Kidney tubule cell (primary cell): ENCODE measurements around the gene CNTRL.
"Not testable (repeated sequence)": the region's sequence is repeated elsewhere in the genome, so short reads cannot be mapped to it uniquely, and the experiment has no call there.

Source experiments
- DNase-seq: peaks from one replicate; pipeline ENCODE4 v3.0.0-alpha.2; 2018; ENCODE audit warnings: low spot score

The CNTRL gene, protein sequence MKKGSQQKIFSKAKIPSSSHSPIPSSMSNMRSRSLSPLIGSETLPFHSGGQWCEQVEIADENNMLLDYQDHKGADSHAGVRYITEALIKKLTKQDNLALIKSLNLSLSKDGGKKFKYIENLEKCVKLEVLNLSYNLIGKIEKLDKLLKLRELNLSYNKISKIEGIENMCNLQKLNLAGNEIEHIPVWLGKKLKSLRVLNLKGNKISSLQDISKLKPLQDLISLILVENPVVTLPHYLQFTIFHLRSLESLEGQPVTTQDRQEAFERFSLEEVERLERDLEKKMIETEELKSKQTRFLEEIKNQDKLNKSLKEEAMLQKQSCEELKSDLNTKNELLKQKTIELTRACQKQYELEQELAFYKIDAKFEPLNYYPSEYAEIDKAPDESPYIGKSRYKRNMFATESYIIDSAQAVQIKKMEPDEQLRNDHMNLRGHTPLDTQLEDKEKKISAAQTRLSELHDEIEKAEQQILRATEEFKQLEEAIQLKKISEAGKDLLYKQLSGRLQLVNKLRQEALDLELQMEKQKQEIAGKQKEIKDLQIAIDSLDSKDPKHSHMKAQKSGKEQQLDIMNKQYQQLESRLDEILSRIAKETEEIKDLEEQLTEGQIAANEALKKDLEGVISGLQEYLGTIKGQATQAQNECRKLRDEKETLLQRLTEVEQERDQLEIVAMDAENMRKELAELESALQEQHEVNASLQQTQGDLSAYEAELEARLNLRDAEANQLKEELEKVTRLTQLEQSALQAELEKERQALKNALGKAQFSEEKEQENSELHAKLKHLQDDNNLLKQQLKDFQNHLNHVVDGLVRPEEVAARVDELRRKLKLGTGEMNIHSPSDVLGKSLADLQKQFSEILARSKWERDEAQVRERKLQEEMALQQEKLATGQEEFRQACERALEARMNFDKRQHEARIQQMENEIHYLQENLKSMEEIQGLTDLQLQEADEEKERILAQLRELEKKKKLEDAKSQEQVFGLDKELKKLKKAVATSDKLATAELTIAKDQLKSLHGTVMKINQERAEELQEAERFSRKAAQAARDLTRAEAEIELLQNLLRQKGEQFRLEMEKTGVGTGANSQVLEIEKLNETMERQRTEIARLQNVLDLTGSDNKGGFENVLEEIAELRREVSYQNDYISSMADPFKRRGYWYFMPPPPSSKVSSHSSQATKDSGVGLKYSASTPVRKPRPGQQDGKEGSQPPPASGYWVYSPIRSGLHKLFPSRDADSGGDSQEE (N-terminal part only)

DNA sequence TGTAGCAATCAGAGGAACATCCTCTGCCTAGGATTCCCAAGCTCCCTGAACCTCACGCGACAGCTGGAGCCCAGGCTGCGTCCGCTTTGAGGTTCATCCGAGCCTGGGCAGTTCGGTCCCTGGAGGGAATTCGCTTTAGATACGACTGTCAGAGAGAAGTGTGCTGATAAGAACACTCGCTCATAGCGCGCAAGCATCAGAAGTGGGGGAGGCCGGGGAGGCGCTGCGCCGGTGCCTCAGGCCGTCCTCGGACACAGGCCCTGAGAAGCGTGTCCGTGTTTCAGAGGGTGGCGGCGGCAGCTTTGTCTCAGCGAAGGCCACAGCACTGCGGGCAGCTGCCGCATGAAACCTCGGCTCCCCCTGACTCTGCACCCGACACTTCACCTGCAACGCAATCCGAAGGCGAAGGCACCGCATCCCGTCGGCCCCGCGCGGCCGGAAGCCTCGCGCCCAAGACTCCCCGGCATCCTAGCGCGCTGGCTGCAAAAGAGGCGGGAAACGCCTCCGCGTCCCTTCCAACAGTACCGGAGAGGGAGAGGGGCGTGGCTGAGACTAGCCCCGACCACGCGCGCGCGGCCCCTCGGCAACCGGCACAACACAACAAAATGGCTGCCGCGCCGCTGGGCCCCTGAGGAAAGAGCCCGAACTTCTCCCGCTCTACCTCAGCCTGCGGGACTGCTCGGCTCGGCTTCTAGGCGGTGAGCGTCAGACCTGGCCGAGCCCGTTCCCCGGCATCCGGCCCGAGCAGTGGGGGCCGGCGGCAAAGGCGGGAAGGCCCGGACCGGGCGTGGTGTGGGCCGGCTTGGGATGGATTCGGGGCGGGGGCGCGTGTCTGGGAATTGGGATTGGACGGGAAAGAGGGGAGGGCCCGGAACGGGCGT is at the start of gene CNTRL:
Gene CNTRL, plus strand, starts transcription at position 586 of the 881 bp plus-strand sequence. CDS start 13,372 bp downstream, outside the sequence.
- DNase-seq = peak; percentile 87

DNA sequence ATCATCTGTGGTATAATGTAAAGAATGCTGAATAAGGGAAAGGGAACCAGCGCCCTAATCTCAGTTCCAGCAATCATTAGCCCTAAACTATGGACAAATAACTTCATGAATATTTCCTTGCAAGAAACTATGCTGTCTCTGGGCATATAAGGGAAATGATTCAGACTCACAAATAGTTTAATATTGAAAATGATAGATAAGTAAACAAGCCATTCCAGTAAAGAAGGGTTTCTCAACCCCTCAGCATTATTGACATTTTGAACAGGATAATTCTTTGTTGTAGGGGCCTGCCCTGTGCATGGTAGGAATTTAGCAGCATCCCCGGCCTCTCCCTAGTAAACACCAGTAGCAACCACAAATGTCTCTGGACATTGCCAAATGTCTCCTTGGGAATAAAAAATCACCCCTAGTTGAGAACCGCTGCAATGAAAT is 48.5 kb upstream of the CNTRL start:
- no peak for DNase-seq

DNA sequence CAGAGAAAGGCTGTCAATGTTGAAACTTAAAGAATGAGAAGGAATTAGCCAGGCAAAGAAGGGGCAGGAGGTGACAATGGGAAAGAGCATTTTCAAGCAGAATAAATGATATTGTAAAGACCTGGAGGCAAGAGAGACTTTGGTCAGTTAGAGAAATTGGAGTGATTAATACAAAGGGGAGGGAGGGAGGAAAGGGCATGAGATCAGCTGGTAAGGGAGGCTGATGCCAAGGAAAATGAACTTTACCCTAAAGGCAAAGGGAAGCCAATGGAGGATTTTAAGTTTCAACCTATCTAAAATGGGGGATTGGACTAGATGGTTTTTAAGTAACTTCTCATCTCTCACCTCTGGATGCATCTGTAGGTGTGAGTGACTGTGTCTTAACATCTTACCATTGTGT is 48.0 kb upstream of the CNTRL start:
- no peak for DNase-seq

DNA sequence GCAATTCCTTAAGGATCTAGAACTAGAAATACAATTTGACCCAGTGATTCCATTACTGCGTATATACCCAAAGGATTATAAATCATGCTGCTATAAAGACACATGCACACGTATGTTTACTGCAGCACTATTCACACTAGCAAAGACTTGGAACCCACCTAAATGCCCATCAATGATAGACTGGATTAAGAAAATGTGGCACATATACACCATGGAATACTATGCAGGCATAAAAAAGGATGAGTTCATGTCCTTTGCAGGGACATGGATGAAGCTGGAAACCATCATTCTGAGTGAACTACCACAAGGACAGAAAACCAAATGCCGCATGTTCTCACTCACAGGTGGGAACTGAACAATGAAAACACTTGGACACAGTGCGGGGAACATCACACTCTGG is 46.5 kb upstream of the CNTRL start:
- DNase-seq = not testable (repeated sequence)

DNA sequence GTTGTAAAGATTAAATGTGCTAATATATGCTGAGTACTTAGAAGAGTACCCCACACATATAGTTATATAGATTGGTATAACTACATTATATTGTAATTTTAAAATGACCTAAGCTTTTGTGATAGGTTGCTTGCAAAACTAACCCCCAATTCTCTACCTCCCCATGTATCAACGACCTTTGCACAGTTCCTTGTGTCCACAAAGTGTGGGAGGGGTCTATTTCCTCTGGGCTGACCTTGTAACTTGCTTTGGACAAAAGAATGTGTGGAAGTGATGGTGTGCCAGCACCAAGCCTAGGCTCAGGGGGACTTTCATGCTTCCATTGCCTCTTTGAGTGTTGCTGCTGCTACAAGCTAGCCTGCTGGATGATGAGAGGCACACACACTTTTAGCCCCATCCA is 45.3 kb upstream of the CNTRL start:
- no peak for DNase-seq

DNA sequence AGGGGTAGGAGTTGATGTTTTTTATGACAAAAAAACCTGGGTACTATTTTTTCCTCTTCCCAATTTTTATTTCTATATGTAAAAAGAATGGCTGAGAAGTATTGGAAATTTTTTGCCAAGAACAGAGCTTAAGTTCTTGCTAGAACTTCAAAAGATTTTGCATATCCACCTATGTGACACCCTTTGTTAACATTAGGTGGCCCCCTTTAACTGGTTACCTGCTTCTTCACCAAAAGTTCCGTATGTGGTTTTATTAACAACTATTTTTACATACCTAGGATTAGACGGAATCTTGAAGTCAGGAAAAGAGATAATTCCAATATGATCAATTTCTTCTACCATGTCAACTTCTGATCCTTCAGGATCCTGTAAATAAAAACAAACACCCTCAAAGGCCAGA is 40.2 kb upstream of the CNTRL start:
- DNase-seq = no peak

DNA sequence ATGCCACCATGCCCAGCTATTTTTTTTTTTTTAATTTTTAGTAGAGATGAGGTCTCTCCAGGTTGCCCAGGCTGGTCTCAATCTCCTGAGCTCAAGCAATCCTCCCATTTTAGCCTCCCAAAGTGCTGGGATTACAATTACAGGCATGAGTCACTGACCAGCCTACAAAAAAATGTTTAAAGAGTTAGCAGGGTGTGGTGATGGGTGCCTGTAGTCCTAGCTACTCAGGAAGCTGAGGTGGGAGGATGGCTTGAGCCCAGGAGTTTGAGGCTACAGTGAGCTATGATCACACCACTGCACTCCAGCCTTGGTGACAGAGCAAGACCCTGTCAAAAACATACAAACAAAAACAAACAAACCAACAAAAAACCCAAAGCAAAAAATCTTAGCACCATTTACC is 39.0 kb upstream of the CNTRL start:
- peak; percentile 23 for DNase-seq

DNA sequence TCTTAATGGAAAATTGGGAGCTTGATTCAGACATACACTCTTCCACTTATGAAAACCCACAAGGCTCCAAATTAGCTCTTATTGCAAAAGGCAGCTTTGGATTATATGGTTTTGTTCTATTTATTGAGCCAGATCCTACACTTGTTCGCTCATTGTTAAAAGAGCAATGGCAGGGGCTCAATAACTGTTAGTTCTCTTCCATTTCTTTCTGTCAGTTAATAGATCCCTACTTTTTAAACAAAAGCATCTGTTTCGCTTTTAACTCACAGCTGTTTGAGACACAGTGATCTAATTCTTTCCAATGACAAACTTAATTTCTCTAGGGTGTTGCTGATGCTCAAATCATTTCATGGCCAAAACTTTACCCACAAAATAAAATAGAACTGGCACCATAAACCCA is 36.4 kb upstream of the CNTRL start:
- no peak for DNase-seq

DNA sequence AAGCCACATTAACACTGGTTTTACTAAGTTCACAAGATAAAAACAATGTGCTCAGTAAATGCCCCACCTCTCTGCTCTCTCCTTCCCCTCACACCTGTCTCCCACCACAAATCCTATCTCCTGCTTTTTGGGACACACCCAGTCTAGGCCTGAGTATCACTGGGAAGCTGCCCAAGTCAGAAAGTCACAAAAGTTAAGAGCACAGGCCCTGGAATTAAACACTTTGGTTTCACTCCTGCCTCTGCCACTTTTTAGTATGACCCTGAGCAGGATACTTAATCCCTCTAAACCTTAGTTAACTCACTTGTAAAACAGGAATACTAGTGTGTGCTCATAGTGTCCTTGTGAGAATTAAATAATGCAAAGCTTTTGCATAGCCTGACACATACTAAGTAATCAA is 36.0 kb upstream of the CNTRL start:
- no peak for DNase-seq

DNA sequence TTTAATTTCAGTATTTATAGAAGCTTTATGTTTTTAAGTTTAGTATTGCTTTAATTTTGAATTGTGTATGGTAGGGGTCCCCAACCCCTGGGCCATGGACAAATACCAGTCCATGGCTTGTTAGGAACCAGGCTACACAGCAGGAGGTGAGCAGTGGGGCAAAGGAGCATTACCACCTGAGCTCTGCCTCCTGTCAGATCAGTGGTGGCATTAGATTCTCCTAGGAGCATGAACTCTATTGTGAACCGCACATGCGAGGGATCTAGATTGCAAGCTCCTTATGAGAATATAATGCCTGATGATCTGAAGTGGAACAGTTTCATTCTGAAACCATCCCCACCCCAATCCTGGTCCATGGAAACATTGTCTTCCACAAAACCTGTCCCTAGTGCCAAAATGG is 26.6 kb upstream of the CNTRL start:
- no peak for DNase-seq

DNA sequence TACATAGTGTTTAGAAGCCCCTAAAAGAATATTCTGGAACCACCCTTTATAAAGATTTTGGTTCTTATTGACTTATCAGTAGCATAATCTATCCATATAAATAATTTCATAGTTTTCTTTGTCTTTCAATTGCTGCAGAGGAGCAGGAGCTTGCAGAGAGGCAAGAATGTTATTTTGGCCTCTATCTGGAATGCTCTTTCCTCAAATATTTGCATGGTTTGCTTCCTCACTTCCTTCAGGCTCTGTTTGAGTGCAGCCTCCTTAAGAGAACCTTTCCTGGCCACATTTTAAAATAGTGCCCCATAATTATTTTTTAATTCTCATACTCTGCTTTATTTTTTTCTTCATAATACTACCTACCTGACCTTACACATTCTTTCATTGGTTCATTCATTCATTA is 26.1 kb upstream of the CNTRL start:
- DNase-seq = no peak

DNA sequence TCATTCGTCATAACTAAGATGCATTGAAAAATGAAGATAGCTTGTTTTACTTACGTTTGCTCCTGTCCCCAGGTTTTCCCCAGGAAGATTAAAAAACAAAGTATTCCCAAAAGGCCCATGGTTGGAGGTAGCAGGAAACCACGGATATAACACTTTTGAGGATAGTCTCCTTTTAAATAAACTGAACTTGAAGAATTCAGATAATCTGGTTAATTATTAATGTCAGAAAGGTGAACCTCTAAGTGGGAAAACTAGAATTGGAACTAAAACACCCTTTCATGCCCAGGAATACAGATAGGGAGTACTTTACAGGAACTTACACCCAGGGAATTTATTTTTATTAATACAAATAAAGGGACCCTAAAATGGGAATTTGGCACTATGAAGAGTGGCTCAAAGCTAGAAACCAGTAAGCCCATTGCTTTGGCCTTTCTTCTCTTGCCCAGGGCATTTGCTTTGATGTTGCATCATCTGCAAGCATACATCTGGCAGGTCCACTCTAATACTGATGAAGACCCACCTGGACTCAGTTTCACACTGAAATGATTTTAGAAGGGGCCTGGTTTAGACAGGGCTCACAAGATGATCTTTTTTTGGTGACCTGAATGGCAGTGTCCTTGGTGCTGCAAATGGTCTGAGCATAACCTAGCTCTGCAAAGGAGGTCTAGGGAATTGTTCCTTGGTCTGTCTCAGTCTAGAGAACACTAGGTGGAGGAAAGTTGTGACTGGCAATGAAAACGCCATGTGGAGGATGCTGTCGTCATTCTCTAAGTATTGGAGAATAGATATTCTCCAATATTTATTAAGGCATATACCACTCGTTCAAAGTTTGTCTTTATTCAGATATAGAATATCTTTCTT is 24.4 kb upstream of the CNTRL start, which contains the start of gene C5:
Gene C5, minus strand, starts transcription at position 148 of the 861 bp plus-strand sequence. Its CDS starts 29 bp downstream, at position 119.
- peak; percentile 15 for DNase-seq

DNA sequence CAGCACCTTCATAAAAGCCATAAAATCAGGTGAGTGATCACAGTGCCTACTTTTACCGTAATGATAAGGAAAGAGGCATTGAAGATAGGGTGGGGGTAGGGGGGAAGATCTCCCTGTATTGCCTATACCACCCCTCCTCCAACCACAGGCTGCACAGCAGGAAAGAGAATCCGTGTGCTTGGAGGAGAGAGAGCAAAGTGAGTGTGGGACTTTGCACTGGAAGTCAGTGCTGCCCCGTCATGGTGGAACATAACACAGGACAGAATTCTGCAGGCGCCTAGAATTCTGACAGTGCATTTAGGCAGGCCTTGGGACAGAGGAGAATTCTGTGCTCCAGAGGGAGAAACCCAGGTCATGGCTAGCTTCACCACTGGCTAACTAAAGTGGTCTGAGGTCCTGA is 21.2 kb upstream of the CNTRL start:
- no peak for DNase-seq

DNA sequence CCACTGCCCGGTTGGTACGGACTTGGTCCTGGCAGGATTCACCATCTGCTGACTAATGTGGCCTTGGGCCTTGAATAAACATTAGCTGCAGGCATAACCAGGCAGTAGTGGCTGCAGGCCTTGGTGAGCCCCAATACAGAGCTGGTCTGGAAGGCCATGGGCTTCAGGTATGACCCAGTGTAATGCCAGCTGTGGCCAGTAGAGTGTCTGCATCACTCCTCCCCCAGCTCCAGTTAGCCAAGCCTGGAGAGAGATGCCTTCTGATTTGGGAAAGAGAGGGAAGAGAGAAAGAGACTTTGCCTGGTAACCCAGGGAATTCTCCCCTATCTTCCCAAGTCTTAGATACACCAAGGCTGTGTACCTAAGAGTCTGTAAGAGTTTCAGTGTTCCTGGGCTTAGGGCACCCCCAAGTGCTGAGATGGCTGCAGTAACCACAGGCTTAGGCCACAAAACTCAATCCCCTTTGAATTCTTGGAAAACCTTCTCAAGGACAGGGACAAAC is 19.1 kb upstream of the CNTRL start:
- peak; percentile 7 for DNase-seq

DNA sequence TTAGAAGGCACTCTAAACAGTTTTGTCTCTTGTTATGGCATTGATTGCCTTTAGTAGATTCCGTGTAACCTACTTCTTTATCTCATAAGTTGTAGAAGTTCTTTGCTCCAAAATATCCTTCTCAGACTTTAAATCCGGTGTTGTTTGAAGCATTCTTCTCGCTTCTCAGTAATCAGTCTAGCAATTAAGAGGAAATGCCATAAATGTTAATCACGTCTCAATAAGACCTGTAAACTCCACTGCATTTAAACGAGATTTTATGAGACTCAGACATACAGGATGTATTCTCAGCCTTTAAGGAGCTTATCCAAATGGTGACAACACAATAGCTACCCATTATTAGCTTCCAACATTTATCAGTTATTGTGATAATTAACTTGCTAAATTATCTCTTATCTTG is 16.9 kb upstream of the CNTRL start:
- DNase-seq = no peak

DNA sequence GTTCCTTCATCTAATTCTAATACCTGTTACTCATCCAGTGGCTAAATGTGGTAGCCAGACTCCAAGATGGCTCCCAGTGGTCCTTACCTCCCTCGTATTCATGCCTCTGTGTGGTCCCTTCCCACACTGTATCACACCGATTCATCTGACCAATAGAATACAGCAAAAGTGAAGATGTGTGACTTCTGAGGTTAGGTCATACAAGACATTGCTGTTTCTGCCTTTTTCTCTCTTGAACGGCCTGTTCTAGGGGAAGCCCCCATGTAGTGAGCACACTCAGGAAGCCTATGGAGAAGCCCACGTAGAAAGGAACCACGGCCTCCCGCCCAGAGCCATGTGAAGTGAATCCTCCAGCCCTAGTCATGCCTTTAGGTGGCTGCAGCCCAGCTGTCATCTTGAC is 15.2 kb upstream of the CNTRL start:
- DNase-seq = no peak

DNA sequence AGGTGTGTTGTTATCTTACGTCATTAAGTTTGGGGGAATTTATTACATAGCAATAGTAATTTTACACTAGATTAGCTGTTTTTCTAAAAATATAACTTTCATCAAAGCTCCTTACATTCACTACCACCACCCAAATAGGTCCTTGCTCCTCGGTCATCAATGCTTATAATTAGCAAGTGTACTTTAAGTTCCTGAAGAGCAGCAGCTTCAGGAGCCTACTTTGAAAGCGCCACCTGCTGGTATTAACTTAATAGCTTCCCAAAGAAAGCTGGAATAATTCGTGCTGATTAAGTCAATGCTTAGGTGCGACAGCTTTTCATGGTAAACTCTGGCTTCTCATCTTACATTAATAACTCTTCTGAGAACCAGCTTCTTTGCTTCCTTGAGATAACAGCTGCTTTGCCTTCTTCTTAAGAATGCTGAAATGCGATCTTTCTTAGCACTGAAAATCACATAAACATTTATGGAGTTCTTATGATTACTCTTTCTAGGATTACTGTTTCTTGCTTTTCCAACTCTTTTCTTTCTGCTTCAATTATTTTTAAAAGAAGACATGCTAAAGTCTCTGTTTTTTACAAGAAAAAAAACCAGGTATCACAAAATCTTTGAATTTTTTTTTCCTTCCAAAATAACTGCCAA is 14.6 kb upstream of the CNTRL start:
- peak; percentile 69 for DNase-seq

DNA sequence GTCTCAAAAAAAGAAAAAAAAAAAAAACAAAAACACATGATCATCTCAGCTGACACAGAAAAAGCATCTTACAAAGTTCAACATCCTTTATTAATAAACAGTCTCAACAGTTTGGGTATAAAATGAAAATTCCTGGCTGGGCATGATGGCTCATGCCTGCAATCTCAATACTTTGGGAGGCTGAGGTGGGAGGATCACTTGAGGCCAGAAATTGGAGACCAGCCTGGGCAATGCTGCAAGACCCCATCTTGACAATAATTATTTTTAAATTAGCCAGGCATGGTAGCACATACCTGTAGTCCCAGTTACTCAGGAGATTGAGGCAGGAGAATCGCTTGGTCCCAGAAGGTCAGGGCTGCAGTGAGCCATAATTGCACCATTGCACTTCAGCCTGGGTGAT is 7.9 kb upstream of the CNTRL start:
- DNase-seq = no peak

DNA sequence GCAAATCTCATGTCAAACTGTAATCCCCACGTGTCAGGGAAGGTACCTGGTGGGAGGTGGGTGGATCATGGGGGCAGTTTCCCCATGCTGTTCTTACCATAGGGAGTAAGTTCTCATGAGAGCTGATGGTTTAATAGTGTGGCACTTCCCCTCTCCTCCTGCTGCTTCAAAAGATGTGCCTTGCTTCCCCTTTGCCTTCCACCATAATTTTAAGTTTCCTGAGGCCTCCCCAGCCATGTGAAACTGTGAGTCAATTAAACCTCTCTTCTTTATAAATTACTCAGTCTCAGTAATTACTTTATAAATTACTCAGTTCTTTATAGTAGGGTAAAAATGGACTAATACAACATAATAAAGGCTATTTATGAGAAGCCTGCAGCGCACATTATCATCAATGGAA is 7.1 kb upstream of the CNTRL start:
- no peak for DNase-seq

DNA sequence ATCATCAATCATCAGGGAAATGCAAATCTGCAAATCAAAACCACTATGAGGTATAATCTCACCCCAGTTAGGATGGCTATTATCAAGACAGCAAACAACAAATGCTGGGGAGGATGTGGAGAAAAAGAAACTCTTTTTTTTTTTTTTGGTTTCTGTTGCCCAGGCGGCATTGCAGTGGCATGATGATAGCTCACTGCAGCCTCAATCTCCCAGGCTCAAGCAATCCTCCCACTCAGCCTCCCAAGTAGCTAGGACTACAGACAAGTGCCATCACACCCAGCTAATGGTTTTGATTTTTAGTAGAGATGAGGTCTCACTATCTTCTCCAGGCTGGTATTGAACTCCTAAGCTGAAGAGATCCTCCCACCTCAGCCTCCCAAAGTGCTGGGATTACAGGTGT is 5.4 kb upstream of the CNTRL start:
- no peak for DNase-seq
